PC-9 (cell line): ENCODE results near the gene ITPR3. TPM values are rescaled to one million over a fixed set of nuclear protein-coding genes. Genes with fewer than 3 reads are reported as not detected.
A peak's percentile ranks its signal among the peaks of the same experiment; 100 is the strongest.

ENCODE experiments used
- BruUV-seq: library from RNA; stranded (reverse); fragments of 400-500 nt; replicated peaks from 2 replicates; lab custom pipeline; 2021; lab: Mats Ljungman, UMichigan
- CTCF ChIA-PET: fragments of 300-600 bp; sonication (Branson Sonifier 250); formaldehyde crosslinking; loops from one replicate; lab custom pipeline; 2022; ENCODE audit warnings: antibody characterized with exemption; lab: Charles Lee
- POLR2A ChIA-PET: fragments of 300-600 bp; sonication (Branson Sonifier 250); formaldehyde crosslinking; loops from one replicate; lab custom pipeline; 2022; ENCODE audit warnings: antibody characterized with exemption; ENCODE audit not compliant: unreplicated experiment; lab: Charles Lee
- DNase-seq, 2 experiments: peaks; one replicate each; pipeline versions ENCODE4 v3.0.0 to v3.0.0-alpha.2; 2015 to 2022; ENCODE audit warnings: mixed read lengths in 1 of 2
- H2AFZ ChIP-seq: fragments of 200-600 bp; sonication (generic); 2 replicates; pipeline ENCODE4 v1.8.1; 2017; ENCODE audit warnings: antibody characterized with exemption
- H3F3A ChIP-seq: fragments of 200-600 bp; sonication (generic); 2 replicates; pipeline ENCODE4 v1.8.1; 2017; ENCODE audit warnings: antibody characterized with exemption, mild to moderate bottlenecking, low read depth; ENCODE audit not compliant: insufficient read depth
- H3K27ac ChIP-seq: fragments of 200-600 bp; sonication (generic); 2 replicates; pipeline ENCODE4 v1.6.1; 2016; ENCODE audit warnings: mixed run types
- H3K27me3 ChIP-seq: fragments of 200-600 bp; sonication (generic); 2 replicates; pipeline ENCODE4 v1.6.1; 2016; ENCODE audit warnings: low read depth, mixed run types; ENCODE audit not compliant: insufficient read depth
- H3K36me3 ChIP-seq: fragments of 200-600 bp; sonication (generic); 2 replicates; pipeline ENCODE4 v1.6.1; 2016; ENCODE audit warnings: low read depth, mixed run types
- H3K4me1 ChIP-seq: fragments of 200-600 bp; sonication (generic); replicated peaks from 2 replicates; pipeline ENCODE4 v1.6.1; 2016; ENCODE audit warnings: mixed run types; ENCODE audit not compliant: insufficient read depth
- H3K4me2 ChIP-seq: fragments of 200-600 bp; sonication (generic); 2 replicates; pipeline ENCODE4 v1.6.1; 2017; ENCODE audit warnings: mixed run types
- H3K4me3 ChIP-seq: fragments of 200-600 bp; sonication (generic); 2 replicates; pipeline ENCODE4 v1.6.1; 2016; ENCODE audit warnings: mixed run types
- H3K79me2 ChIP-seq: fragments of 200-600 bp; sonication (generic); 2 replicates; pipeline ENCODE4 v1.6.1; 2017; ENCODE audit warnings: low read depth, mixed run types
- H3K9me2 ChIP-seq: fragments of 200-600 bp; sonication (generic); 2 replicates; pipeline ENCODE4 v1.8.1; 2017; ENCODE audit warnings: mild to moderate bottlenecking; ENCODE audit not compliant: insufficient read depth
- H3K9me3 ChIP-seq: fragments of 200-600 bp; sonication (generic); 2 replicates; pipeline ENCODE4 v1.8.1; 2016; ENCODE audit warnings: low read depth; ENCODE audit not compliant: insufficient read depth
- H4K20me1 ChIP-seq: fragments of 200-600 bp; sonication (generic); 2 replicates; pipeline ENCODE4 v1.8.1; 2017; ENCODE audit not compliant: insufficient read depth
- EZH2 ChIP-seq: fragments of 200-600 bp; sonication (generic); IDR thresholded peaks from 2 replicates; pipeline ENCODE4 v1.8.0; 2017; ENCODE audit warnings: antibody characterized with exemption, low read depth
- intact Hi-C: fragments of 100-400 bp; cut with micrococcal nuclease; formaldehyde crosslinking; loops from one replicate; pipeline ENCODE4 v1.10.0; 2022; ENCODE audit not compliant: unreplicated experiment
- total RNA-seq: library from RNA; stranded (reverse); gene quantifications from 2 replicates; pipeline ENCODE4 v1.2.3, GENCODE V29; 2021
- TF ChIP-seq, protein P1 (sequence below): fragments of 200-600 bp; sonication (generic); conservative IDR thresholded peaks from 2 replicates; pipeline ENCODE4 v1.6.1; 2017; ENCODE audit warnings: mixed run types, antibody characterized with exemption, mild to moderate bottlenecking, moderate library complexity

ITPR3 gene
- total RNA-seq, 1 experiment from 2014 or later = 86.9 TPM

DNA sequence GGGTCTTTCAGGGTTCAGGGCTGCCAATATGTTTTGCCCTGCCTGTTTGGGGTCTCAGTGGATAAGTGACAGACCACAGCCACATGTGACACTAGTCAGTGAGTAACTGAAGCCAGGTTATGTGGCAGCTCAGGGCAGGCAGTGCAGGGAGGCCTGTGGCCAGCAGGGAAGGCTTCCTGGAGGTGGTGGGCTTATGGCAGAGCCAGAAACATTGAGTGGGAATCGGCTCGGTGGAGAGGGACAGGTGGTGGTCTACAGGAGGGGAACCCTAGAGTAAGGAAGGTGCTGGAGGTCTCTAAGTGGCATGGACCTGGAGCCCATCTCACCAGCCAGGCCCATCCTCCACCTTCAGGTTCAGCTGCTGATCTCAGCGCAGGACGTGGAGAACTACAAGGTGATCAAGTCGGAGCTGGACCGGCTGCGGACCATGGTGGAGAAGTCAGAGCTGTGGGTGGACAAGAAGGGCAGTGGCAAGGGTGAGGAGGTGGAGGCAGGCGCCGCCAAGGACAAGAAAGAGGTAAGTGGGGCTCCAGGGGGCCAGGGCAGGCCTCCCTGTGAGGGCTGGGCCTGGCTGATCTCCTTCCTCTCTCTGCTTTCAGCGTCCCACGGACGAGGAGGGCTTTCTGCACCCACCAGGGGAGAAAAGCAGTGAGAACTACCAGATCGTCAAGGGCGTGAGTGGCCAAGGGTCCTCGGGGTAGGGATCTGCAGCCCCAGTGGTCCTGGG, 55.5 kb downstream of the ITPR3 start:
- Histone ChIP-seq H3K27me3 (no peaks in the 10 kb centered on the region), H2AFZ (no peak overlapping the region), H3F3A (peaks cover 25% of the 10 kb centered on the region; the same call in 1 of the 2 replicates), H3K4me3 (no peak overlapping the region), H3K4me2 (no peak overlapping the region), H4K20me1 (no peaks in the 10 kb centered on the region), H3K9me2 (no peaks in the 10 kb centered on the region), H3K79me2 (no peaks in the 10 kb centered on the region), H3K36me3 (peaks cover 30% of the 10 kb centered on the region), H3K9me3 (no peaks in the 10 kb centered on the region), H3K27ac (no peak overlapping the region), H3K4me1 (peaks cover 9% of the 10 kb centered on the region)
- intact Hi-C loops = no loop called here
- no TSS peak for BruUV-seq
- POLR2A ChIA-PET = no interaction called here
- DNase-seq = no peak
- CTCF ChIA-PET = interaction anchor here (0.7 kb wide), 1 partner anchor 18 kb away, joined by 3 read pairs; no protein-coding TSS in a partner anchor
- TF ChIP-seq, protein P1, sequence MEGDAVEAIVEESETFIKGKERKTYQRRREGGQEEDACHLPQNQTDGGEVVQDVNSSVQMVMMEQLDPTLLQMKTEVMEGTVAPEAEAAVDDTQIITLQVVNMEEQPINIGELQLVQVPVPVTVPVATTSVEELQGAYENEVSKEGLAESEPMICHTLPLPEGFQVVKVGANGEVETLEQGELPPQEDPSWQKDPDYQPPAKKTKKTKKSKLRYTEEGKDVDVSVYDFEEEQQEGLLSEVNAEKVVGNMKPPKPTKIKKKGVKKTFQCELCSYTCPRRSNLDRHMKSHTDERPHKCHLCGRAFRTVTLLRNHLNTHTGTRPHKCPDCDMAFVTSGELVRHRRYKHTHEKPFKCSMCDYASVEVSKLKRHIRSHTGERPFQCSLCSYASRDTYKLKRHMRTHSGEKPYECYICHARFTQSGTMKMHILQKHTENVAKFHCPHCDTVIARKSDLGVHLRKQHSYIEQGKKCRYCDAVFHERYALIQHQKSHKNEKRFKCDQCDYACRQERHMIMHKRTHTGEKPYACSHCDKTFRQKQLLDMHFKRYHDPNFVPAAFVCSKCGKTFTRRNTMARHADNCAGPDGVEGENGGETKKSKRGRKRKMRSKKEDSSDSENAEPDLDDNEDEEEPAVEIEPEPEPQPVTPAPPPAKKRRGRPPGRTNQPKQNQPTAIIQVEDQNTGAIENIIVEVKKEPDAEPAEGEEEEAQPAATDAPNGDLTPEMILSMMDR = no peak
- TF ChIP-seq EZH2 = no peak

DNA sequence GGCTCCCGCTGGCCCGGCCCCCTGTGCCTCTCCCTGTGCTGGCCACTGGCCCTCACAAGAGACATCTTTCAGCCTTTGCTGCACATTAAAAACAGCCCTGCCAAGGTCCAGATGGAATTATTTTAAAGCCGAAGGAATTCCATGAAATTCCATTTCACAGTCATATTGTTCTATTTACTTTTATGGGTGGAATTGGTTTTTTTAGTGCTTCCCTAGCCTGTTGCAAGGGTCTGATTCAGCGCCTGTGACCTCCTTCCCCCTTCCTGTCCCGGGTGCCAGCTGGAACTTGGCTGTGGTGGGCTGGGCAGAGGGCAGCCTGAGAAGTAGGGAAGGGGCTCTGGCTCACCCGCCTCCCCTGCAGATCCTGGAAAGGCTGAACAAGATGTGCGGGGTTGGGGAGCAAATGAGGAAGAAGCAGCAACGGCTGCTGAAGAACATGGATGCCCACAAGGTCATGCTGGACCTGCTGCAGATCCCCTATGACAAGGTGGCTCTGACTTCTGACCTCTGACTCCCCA, 56.1 kb downstream of the ITPR3 start:
- no peak for DNase-seq
- Histone ChIP-seq H3K9me3 (no peaks in the 10 kb centered on the region), H3K4me2 (no peak overlapping the region), H3K27ac (no peak overlapping the region), H3K4me1 (peaks cover 9% of the 10 kb centered on the region), H3K79me2 (no peaks in the 10 kb centered on the region), H2AFZ (no peak overlapping the region), H3K36me3 (peaks cover 30% of the 10 kb centered on the region), H3K4me3 (no peak overlapping the region), H3K9me2 (no peaks in the 10 kb centered on the region), H3K27me3 (no peaks in the 10 kb centered on the region), H4K20me1 (no peaks in the 10 kb centered on the region), H3F3A (peaks cover 19% of the 10 kb centered on the region; the same call in 1 of the 2 replicates)
- CTCF ChIA-PET = no interaction called here
- POLR2A ChIA-PET = no interaction called here
- intact Hi-C loops = no loop called here
- BruUV-seq = TSS peak; percentile 6
- TF ChIP-seq EZH2 = no peak
- TF ChIP-seq, protein P1 = no peak

DNA sequence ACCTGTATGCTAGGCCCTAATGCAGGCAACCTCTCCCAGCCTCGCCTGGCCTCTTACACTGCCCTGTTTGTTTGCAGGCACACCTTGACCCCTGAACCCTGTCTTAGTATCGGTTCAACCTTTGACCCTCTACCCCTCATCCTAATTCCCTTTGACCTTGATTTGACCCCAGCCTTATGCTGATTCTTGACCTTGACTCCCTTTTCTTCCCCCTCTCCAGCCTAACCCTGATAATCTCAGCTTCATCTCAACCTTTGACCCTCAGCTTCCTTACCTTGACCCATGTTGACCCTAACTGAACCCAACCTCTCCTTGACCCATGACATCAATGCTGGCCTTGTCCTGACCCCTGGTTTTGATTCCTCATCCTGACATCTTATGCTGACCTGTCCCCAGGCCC, 56.6 kb downstream of the ITPR3 start:
- Histone ChIP-seq H3K9me3 (no peaks in the 10 kb centered on the region), H3K27ac (no peak overlapping the region), H3K4me1 (peaks cover 9% of the 10 kb centered on the region), H4K20me1 (no peaks in the 10 kb centered on the region), H2AFZ (no peak overlapping the region), H3K9me2 (no peaks in the 10 kb centered on the region), H3K4me3 (no peak overlapping the region), H3K79me2 (no peaks in the 10 kb centered on the region), H3K27me3 (no peaks in the 10 kb centered on the region), H3K4me2 (no peak overlapping the region), H3K36me3 (peaks cover 30% of the 10 kb centered on the region), H3F3A (peaks cover 14% of the 10 kb centered on the region; the same call in 1 of the 2 replicates)
- intact Hi-C loops = no loop called here
- DNase-seq = no peak
- TF ChIP-seq, protein P1 = no peak
- TF ChIP-seq EZH2 = no peak
- ChIA-PET POLR2A (no interaction called here), CTCF (no interaction called here)
- BruUV-seq = no TSS peak
